OCI-LY1 (cell line): ENCODE measurements around the gene PAPSS2.

ENCODE experiments used
- CTCF ChIP-seq: fragments of 200-600 bp; sonication (generic), shearing (Covaris generic); IDR thresholded peaks from 2 replicates; pipeline ENCODE4 v1.5.1; 2017; ENCODE audit warnings: mild to moderate bottlenecking, antibody characterized with exemption, low read length, moderate library complexity, mixed read lengths
- EZH2 ChIP-seq: fragments of 200-600 bp; sonication (generic), shearing (Covaris generic); IDR thresholded peaks from 2 replicates; pipeline ENCODE4 v1.8.0; 2017; ENCODE audit warnings: borderline replicate concordance, mixed run types, mild to moderate bottlenecking, antibody characterized with exemption, low read length, moderate library complexity, mixed read lengths

GRCh38 chr10:87759551-87759950 is 99.9 kb downstream of the PAPSS2 start:
- TF ChIP-seq EZH2 (no peak), CTCF (no peak)
